Activated CD4-positive, alpha-beta T cell treated with anti-CD3 and anti-CD28 coated beads, Interleukin-2, amount 50 U/mL, for 4 hours (primary cell): ENCODE results near the gene C13orf42.
A peak's percentile ranks its signal among the peaks of the same experiment; 100 is the strongest.
"Not testable (repeated sequence)": the region's sequence is repeated elsewhere in the genome, so short reads cannot be mapped to it uniquely, and the experiment has no call there.

ENCODE experiments used
- DNase-seq, 2 experiments: peaks; one replicate each; pipeline ENCODE4 v3.0.0-alpha.2; 2020

Gene C13orf42

GRCh38 chr13:51111174-51111573, at the start of gene C13orf42:
Gene C13orf42 (minus strand): TSS chr13:51111274. CDS start chr13:51111209, 65 bp downstream.
- DNase-seq: no peak

GRCh38 chr13:51158880-51159518, 47.9 kb upstream of the C13orf42 start:
- no peak for DNase-seq

- no peak for DNase-seq
These were observed 47.3 kb upstream of the C13orf42 start for GRCh38 chr13:51158365-51158764.

- no peak for DNase-seq
These were observed 45.6 kb upstream of the C13orf42 start for GRCh38 chr13:51156648-51157047.

GRCh38 chr13:51155776-51156515, 44.9 kb upstream of the C13orf42 start:
- DNase-seq: no peak

GRCh38 chr13:51155161-51155560, 44.1 kb upstream of the C13orf42 start:
- DNase-seq: no peak

GRCh38 chr13:51154029-51154555, 43.0 kb upstream of the C13orf42 start:
- DNase-seq: no peak

GRCh38 chr13:51153527-51153926, 42.5 kb upstream of the C13orf42 start:
- no peak for DNase-seq

GRCh38 chr13:51152701-51153100, 41.6 kb upstream of the C13orf42 start:
- DNase-seq: no peak

GRCh38 chr13:51151463-51151862, 40.4 kb upstream of the C13orf42 start:
- no peak for DNase-seq

- DNase-seq: no peak
These were observed 38.0 kb upstream of the C13orf42 start for GRCh38 chr13:51148952-51149573.

GRCh38 chr13:51148223-51148951, 37.3 kb upstream of the C13orf42 start:
- DNase-seq: no peak

GRCh38 chr13:51147732-51148131, 36.7 kb upstream of the C13orf42 start:
- DNase-seq: no peak

- no peak for DNase-seq
These were observed 35.6 kb upstream of the C13orf42 start for GRCh38 chr13:51146667-51147066.

GRCh38 chr13:51137250-51137649, 26.2 kb upstream of the C13orf42 start:
- DNase-seq: no peak

- DNase-seq: no peak
These were observed 25.4 kb upstream of the C13orf42 start for GRCh38 chr13:51136276-51136980.

GRCh38 chr13:51134763-51135365, 23.8 kb upstream of the C13orf42 start:
- DNase-seq: no peak

- no peak for DNase-seq
These were observed 19.3 kb upstream of the C13orf42 start for GRCh38 chr13:51130348-51130747.

- DNase-seq: peak; percentile 10 to 28
These were observed 14.6 kb upstream of the C13orf42 start for GRCh38 chr13:51125495-51126226.

- DNase-seq: no peak
These were observed 11.9 kb upstream of the C13orf42 start for GRCh38 chr13:51122868-51123566.

GRCh38 chr13:51120873-51121272, 9.8 kb upstream of the C13orf42 start:
- DNase-seq: not testable (repeated sequence)
